ENCODE data around the gene FAM171A1. TPM values are rescaled to one million over a fixed set of nuclear protein-coding genes. Genes with fewer than 3 reads are reported as not detected.

FAM171A1 gene
- polyA plus RNA-seq, 4 donors = 83.4 to 100 (median 91.7) TPM

- no peak for DNase-seq (ENCODE audit: low read depth in 4 of 4, low spot score in 2 of 4)
These were observed 116.1 kb downstream of the FAM171A1 start for GRCh38 chr10:15254808-15255648.

GRCh38 chr10:15253951-15254807, 116.9 kb downstream of the FAM171A1 start:
- DNase-seq (ENCODE audit: low read depth in 4 of 4, low spot score in 2 of 4) = no peak

GRCh38 chr10:15252396-15252795, 118.7 kb downstream of the FAM171A1 start:
- no peak for DNase-seq (ENCODE audit: low read depth in 4 of 4, low spot score in 2 of 4)

GRCh38 chr10:15251791-15252380, 119.2 kb downstream of the FAM171A1 start:
- no peak for DNase-seq (ENCODE audit: low read depth in 4 of 4, low spot score in 2 of 4)

- DNase-seq (ENCODE audit: low read depth in 4 of 4, low spot score in 2 of 4) = no peak
These were observed 125.6 kb downstream of the FAM171A1 start for GRCh38 chr10:15245530-15245929.

- no peak for DNase-seq (ENCODE audit: low read depth in 4 of 4, low spot score in 2 of 4)
These were observed 126.4 kb downstream of the FAM171A1 start for GRCh38 chr10:15244635-15245197.

- DNase-seq (ENCODE audit: low read depth in 4 of 4, low spot score in 2 of 4) = no peak
These were observed 128.7 kb downstream of the FAM171A1 start for GRCh38 chr10:15242261-15242840.

GRCh38 chr10:15241306-15241705, 129.8 kb downstream of the FAM171A1 start:
- DNase-seq (ENCODE audit: low read depth in 4 of 4, low spot score in 2 of 4) = no peak

- DNase-seq (ENCODE audit: low read depth in 4 of 4, low spot score in 2 of 4) = no peak
These were observed 132.3 kb downstream of the FAM171A1 start for GRCh38 chr10:15238555-15239335.

- no peak for DNase-seq (ENCODE audit: low read depth in 4 of 4, low spot score in 2 of 4)
These were observed 133.7 kb downstream of the FAM171A1 start for GRCh38 chr10:15237351-15237750.

- DNase-seq (ENCODE audit: low read depth in 4 of 4, low spot score in 2 of 4) = no peak
These were observed 134.7 kb downstream of the FAM171A1 start for GRCh38 chr10:15236340-15236739.

GRCh38 chr10:15232279-15232678, 138.8 kb downstream of the FAM171A1 start:
- DNase-seq (ENCODE audit: low read depth in 4 of 4, low spot score in 2 of 4) = no peak

- DNase-seq (ENCODE audit: low read depth in 4 of 4, low spot score in 2 of 4) = no peak
These were observed 139.7 kb downstream of the FAM171A1 start for GRCh38 chr10:15231426-15231825.

GRCh38 chr10:15230257-15230656, 140.8 kb downstream of the FAM171A1 start:
- no peak for DNase-seq (ENCODE audit: low read depth in 4 of 4, low spot score in 2 of 4)

GRCh38 chr10:15229268-15229667, 141.8 kb downstream of the FAM171A1 start:
- DNase-seq (ENCODE audit: low read depth in 4 of 4, low spot score in 2 of 4) = no peak

GRCh38 chr10:15228426-15228825, 142.7 kb downstream of the FAM171A1 start:
- no peak for DNase-seq (ENCODE audit: low read depth in 4 of 4, low spot score in 2 of 4)

- DNase-seq (ENCODE audit: low read depth in 4 of 4, low spot score in 2 of 4) = no peak
These were observed 143.3 kb downstream of the FAM171A1 start for GRCh38 chr10:15227611-15228372.

GRCh38 chr10:15225511-15225910, 145.6 kb downstream of the FAM171A1 start:
- DNase-seq (ENCODE audit: low read depth in 4 of 4, low spot score in 2 of 4) = no peak

GRCh38 chr10:15224948-15225347, 146.1 kb downstream of the FAM171A1 start:
- no peak for DNase-seq (ENCODE audit: low read depth in 4 of 4, low spot score in 2 of 4)

Data from left renal cortex interstitium (tissue), 4 donors.